Activated CD4-positive, alpha-beta T cell treated with anti-CD3 and anti-CD28 coated beads, Interleukin-2, amount 10 ng/mL, durations not matched to agents 24 days and 14 days (primary cell): ENCODE data around the gene CRIP3. TPM values are rescaled to one million over a fixed set of nuclear protein-coding genes. Genes with fewer than 3 reads are reported as not detected.

Source experiments
- DNase-seq: peaks from one replicate; pipeline ENCODE4 v3.0.0; 2022
- H3K27ac Mint-ChIP-seq: one replicate; pipeline ENCODE4 v1.8.0; 2022; ENCODE audit warnings: mild to moderate bottlenecking, mixed read lengths
- H3K27me3 Mint-ChIP-seq: one replicate; pipeline ENCODE4 v1.8.0; 2022; ENCODE audit warnings: mixed read lengths
- H3K36me3 Mint-ChIP-seq: one replicate; pipeline ENCODE4 v1.8.0; 2022; ENCODE audit warnings: low read depth, mild to moderate bottlenecking, mixed read lengths
- H3K4me1 Mint-ChIP-seq: one replicate; pipeline ENCODE4 v1.8.0; 2021; ENCODE audit warnings: mixed read lengths
- H3K4me3 Mint-ChIP-seq: one replicate; pipeline ENCODE4 v1.8.0; 2022; ENCODE audit warnings: mild to moderate bottlenecking, moderate library complexity, mixed read lengths
- H3K9me3 Mint-ChIP-seq: one replicate; pipeline ENCODE4 v1.8.0; 2021; ENCODE audit warnings: mixed read lengths
- intact Hi-C: fragments of 100-400 bp; cut with micrococcal nuclease; formaldehyde crosslinking; loops from one replicate; pipeline ENCODE4 v1.15.1; 2023
- total RNA-seq: library from RNA; stranded (reverse); gene quantifications from 2 replicates; pipeline ENCODE4 v1.2.3, GENCODE V29; 2022

CRIP3 gene
- total RNA-seq, 1 donor from 2014 or later = 0.79 TPM

- DNase-seq = no peak
Observed at GRCh38 chr6:43301081-43301870, 7.3 kb downstream of the CRIP3 start.

GRCh38 chr6:43299338-43300293 lies 9.0 kb downstream of the CRIP3 start:
- no peak for DNase-seq
- Mint-ChIP-seq H3K36me3 (no peaks in the 10 kb centered on the region), H3K27ac (no peak overlapping the region), H3K4me1 (no peaks in the 10 kb centered on the region), H3K27me3 (peaks cover 19% of the 10 kb centered on the region), H3K4me3 (no peak overlapping the region), H3K9me3 (no peaks in the 10 kb centered on the region)
- intact Hi-C loops = no loop called here

More at GRCh38 chr6:43301081-43301870, 7.3 kb downstream of the CRIP3 start:
- Mint-ChIP-seq H3K36me3 (no peaks in the 10 kb centered on the region), H3K4me3 (no peak overlapping the region), H3K4me1 (no peaks in the 10 kb centered on the region), H3K9me3 (no peaks in the 10 kb centered on the region), H3K27me3 (peaks cover 19% of the 10 kb centered on the region), H3K27ac (no peak overlapping the region)
- intact Hi-C loops = no loop called here

GRCh38 chr6:43298565-43299337 lies 9.9 kb downstream of the CRIP3 start:
- no peak overlapping the region for H3K27ac Mint-ChIP-seq
- intact Hi-C loops = no loop called here

DNA sequence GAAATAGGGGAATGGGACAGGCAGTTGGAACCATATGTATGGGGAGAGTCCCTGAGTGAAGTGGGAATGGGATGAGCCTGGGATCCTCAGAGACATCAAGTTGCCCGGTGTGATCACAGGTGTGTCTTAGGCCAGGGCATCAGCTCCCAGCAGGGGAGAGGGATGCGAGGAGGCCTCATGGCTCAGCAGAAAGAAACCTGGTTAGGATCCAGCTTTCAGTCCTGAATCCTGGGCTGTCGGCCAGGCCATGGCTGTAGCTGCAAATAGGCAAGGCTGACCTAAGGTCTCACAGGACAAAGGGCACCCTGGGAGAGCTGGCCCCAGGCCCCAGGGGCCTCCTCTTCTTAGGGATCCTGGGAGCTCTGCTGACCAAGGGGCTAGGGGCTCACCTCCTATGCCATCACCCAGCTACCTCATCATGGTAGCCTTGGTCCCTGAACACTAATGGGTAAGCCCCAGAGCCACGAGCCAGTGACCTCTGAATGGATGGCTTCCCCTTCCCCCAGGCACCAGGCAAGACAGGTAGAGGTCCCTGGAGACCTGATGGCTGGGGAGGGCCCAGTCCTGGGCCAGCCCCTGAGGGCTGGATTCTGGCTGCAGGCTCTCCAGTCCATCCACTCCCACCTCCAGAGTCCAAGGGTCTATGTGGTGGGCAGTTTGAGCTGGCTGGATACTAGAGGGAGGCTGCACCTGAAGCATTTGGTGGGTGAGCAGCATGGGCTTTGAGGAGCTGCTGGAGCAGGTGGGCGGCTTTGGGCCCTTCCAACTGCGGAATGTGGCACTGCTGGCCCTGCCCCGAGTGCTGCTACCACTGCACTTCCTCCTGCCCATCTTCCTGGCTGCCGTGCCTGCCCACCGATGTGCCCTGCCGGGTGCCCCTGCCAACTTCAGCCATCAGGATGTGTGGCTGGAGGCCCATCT lies 10.7 kb downstream of the CRIP3 start, which contains the start of gene SLC22A7:
Gene SLC22A7 (plus strand): TSS at position 617 of the 921 bp plus-strand sequence. CDS start 99 bp downstream, at position 716.
- no peak for DNase-seq
- Mint-ChIP-seq H3K4me1 (no peaks in the 10 kb centered on the region), H3K27me3 (peaks cover 19% of the 10 kb centered on the region), H3K4me3 (no peak within 1 kb of the TSS), H3K27ac (no peak within 1 kb of the TSS), H3K36me3 (no peaks in the 10 kb centered on the region), H3K9me3 (no peaks in the 10 kb centered on the region)
- intact Hi-C loops = no loop called here

More at GRCh38 chr6:43298565-43299337, 9.9 kb downstream of the CRIP3 start:
- Mint-ChIP-seq H3K9me3 (no peaks in the 10 kb centered on the region), H3K27me3 (peaks cover 19% of the 10 kb centered on the region), H3K36me3 (no peaks in the 10 kb centered on the region), H3K4me3 (no peak overlapping the region), H3K4me1 (no peaks in the 10 kb centered on the region)
- DNase-seq = no peak

- Mint-ChIP-seq H3K36me3 (no peaks in the 10 kb centered on the region), H3K4me1 (no peaks in the 10 kb centered on the region), H3K27me3 (peaks cover 19% of the 10 kb centered on the region), H3K9me3 (no peaks in the 10 kb centered on the region), H3K27ac (no peak overlapping the region), H3K4me3 (no peak overlapping the region)
- DNase-seq = no peak
- intact Hi-C loops = no loop called here
Observed at GRCh38 chr6:43296780-43297497, 11.7 kb downstream of the CRIP3 start.

DNA sequence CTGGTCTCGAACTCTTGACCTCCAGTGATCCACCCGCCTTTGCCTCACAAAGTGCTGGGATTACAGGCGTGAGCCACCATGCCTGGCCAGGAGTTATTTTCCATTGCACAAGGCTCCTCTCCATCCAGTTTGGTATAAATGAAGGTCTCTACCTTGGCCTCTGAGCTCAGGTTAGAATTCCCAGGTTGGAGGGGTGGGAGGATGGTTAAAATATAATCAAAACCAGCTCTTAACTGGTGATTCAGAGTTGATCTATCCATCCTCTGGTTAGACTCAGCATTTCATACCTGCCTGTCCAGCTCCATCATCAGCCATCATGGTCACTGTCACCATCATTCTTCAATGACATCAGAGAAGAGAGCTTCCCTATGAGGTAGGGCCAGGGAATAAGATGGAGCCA lies 13.2 kb downstream of the CRIP3 start:
- intact Hi-C loops = no loop called here
- no peak for DNase-seq
- no peak overlapping the region for H3K4me3 Mint-ChIP-seq
- H3K9me3 Mint-ChIP-seq = no peaks in the 10 kb centered on the region
- no peaks in the 10 kb centered on the region for H3K4me1 Mint-ChIP-seq
- no peak overlapping the region for H3K27ac Mint-ChIP-seq
- peaks cover 19% of the 10 kb centered on the region for H3K27me3 Mint-ChIP-seq
- H3K36me3 Mint-ChIP-seq = no peaks in the 10 kb centered on the region

DNA sequence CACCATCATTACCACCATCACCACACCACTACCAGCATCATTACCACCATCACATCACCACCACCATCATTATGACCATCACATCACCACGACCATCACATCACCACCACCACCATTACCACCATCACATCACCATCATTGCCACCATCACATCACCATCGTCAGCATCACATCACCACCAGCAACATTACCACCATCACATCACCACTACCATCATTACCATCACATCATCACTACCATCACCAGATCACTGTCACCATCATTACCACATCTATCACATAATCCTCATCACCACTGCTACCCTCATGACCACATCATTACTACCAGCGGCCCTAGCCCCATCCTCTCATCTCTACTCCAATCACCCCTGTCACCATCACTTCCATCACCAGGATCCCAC lies 14.1 kb downstream of the CRIP3 start:
- Mint-ChIP-seq H3K4me1 (no peaks in the 10 kb centered on the region), H3K4me3 (no peak overlapping the region), H3K9me3 (no peaks in the 10 kb centered on the region), H3K36me3 (no peaks in the 10 kb centered on the region), H3K27ac (no peak overlapping the region), H3K27me3 (peaks cover 15% of the 10 kb centered on the region)
- intact Hi-C loops = no loop called here
- no peak for DNase-seq

GRCh38 chr6:43293698-43294097 lies 14.9 kb downstream of the CRIP3 start:
- DNase-seq = no peak
- no peaks in the 10 kb centered on the region for H3K36me3 Mint-ChIP-seq
- H3K4me3 Mint-ChIP-seq = no peak overlapping the region
- intact Hi-C loops = no loop called here
- no peak overlapping the region for H3K27ac Mint-ChIP-seq
- H3K4me1 Mint-ChIP-seq = no peaks in the 10 kb centered on the region
- H3K27me3 Mint-ChIP-seq = peaks cover 14% of the 10 kb centered on the region
- H3K9me3 Mint-ChIP-seq = no peaks in the 10 kb centered on the region

DNA sequence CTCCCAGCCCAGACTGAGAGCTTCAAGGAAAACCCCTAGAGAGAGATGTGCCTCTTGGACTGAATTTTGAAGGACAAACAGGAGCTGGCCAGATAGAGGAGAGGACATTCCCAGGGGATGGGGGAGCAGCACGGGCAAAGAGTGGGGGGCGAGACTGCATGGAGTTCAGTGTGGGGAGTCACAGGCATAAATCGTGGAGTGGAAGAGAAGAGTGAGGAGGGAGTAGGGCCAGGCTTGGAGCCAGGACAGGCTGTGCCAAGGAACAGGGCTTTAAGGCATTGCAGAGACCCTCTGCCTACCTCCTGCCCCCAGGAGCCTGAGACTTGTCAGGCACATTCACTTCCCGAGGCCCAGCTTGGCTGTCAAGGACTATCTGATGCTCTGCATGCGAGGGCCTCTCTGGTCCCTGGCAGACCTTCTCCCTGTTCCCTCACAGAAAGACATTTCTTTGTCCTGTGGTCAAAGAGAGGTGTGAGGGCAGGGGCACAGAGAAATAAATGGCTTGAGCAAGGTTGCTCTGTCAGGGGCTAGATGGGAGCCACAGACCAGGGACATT lies 15.8 kb downstream of the CRIP3 start:
- Mint-ChIP-seq H3K9me3 (no peaks in the 10 kb centered on the region), H3K4me1 (no peaks in the 10 kb centered on the region), H3K4me3 (no peak overlapping the region), H3K27ac (no peak overlapping the region), H3K27me3 (peaks cover 16% of the 10 kb centered on the region), H3K36me3 (no peaks in the 10 kb centered on the region)
- DNase-seq = no peak
- intact Hi-C loops = no loop called here

DNA sequence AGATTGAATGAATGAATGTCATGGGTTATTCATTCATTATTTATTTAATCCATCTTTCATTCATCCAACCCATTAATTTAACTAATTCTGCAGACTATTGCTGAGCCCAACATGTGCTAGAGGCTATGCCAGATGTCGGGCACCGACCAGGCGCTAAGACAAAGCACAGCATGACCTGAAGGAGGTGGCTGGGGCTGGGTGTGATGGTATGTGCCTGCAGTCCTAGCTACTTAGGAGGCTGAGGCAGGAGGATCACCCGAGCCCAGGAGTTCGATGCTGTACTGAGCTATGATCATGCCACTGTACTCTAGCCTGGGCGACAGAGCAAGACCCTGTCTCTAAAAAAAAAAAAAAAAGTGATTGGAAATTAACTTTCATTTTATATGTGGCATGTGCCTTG lies 16.3 kb downstream of the CRIP3 start:
- DNase-seq = no peak
- Mint-ChIP-seq H3K27me3 (peaks cover 18% of the 10 kb centered on the region), H3K4me3 (no peak overlapping the region), H3K9me3 (no peaks in the 10 kb centered on the region), H3K36me3 (no peaks in the 10 kb centered on the region), H3K27ac (no peak overlapping the region), H3K4me1 (no peaks in the 10 kb centered on the region)
- intact Hi-C loops = no loop called here

GRCh38 chr6:43291708-43292107 lies 16.9 kb downstream of the CRIP3 start:
- H3K4me3 Mint-ChIP-seq = no peak overlapping the region
- H3K27me3 Mint-ChIP-seq = peaks cover 16% of the 10 kb centered on the region
- no peaks in the 10 kb centered on the region for H3K9me3 Mint-ChIP-seq
- intact Hi-C loops = no loop called here
- H3K36me3 Mint-ChIP-seq = no peaks in the 10 kb centered on the region
- no peak overlapping the region for H3K27ac Mint-ChIP-seq
- DNase-seq = no peak
- H3K4me1 Mint-ChIP-seq = no peaks in the 10 kb centered on the region

DNA sequence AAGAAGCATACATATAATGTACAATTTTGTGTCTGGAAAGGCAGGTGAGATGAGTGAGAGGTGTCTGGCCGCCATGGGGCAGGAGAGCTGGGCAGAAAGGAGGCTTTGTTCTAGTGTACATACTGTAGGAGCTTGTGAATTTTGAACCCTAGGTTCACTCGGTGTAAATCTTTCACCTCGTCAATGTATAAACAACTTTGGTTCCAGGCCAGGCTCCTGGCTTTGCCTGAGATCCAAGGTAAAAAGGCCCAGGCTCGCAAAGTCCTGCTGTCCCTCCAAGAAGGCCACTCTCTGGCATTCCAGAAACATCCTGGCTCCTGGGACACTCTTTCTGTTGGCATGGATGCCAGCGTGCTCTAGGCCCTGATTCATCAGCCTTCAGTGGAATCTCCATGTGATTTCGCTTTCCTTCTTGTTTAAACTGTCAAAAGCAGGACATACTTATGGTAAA lies 17.7 kb downstream of the CRIP3 start:
- Mint-ChIP-seq H3K4me3 (no peak overlapping the region), H3K36me3 (no peaks in the 10 kb centered on the region), H3K27ac (no peak overlapping the region), H3K9me3 (no peaks in the 10 kb centered on the region), H3K4me1 (no peaks in the 10 kb centered on the region), H3K27me3 (peaks cover 18% of the 10 kb centered on the region)
- intact Hi-C loops = no loop called here
- no peak for DNase-seq
